Heart right ventricle (tissue), 16 donors: ENCODE results near the gene MT1G. TPM values are rescaled to one million over a fixed set of nuclear protein-coding genes. Genes with fewer than 3 reads are reported as not detected.
A peak's percentile ranks its signal among the peaks of the same experiment; 100 is the strongest.

Source experiments
- ATAC-seq, 8 donors: fragments of 200-7000 bp; cut with Tn5 transposase; one replicate each; pipeline ENCODE4 v1.9.1; 2020; ENCODE audit warnings: mild to moderate bottlenecking in 8 of 8, moderate library complexity in 8 of 8, moderate number of reproducible peaks in 1 of 8
- DNase-seq, 2 donors: peaks; one replicate each; pipeline ENCODE4 v3.0.0-alpha.2; 2020
- H3K27ac ChIP-seq, 10 donors: fragments of 200-600 bp; sonication (generic) in 2 of 10; one replicate each; pipeline versions ENCODE4 v1.5.0 to v1.8.0; 2020 to 2022; ENCODE audit warnings: mild to moderate bottlenecking in 3 of 10
- H3K27me3 ChIP-seq, 7 donors: fragments of 200-600 bp; one replicate each; pipeline ENCODE4 v1.8.0; 2021 to 2022; ENCODE audit warnings: mild to moderate bottlenecking in 2 of 7
- H3K36me3 ChIP-seq, 9 donors: fragments of 200-600 bp; sonication (generic) in 1 of 9; one replicate each; pipeline versions ENCODE4 v1.5.0 to v1.8.0; 2020 to 2022; ENCODE audit warnings: mild to moderate bottlenecking in 2 of 9
- H3K4me1 ChIP-seq, 9 donors: fragments of 200-600 bp; sonication (generic) in 1 of 9; one replicate each; pipeline versions ENCODE4 v1.5.0 to v1.8.0; 2020 to 2022; ENCODE audit warnings: mild to moderate bottlenecking in 4 of 9
- H3K4me3 ChIP-seq, 10 donors: fragments of 200-600 bp; sonication (generic) in 2 of 10; one replicate each; pipeline versions ENCODE4 v1.5.0 to v1.8.0; 2020 to 2022; ENCODE audit warnings: mild to moderate bottlenecking in 7 of 10, moderate library complexity in 2 of 10
- H3K9me3 ChIP-seq, 11 donors: fragments of 200-600 bp in 10 of 11; sonication (generic) in 2 of 11; one replicate each; pipeline versions ENCODE4 v1.5.0 to v1.8.0; 2013 to 2022; ENCODE audit warnings: mild to moderate bottlenecking in 2 of 11, control low read depth in 1 of 11, moderate library complexity in 1 of 11
- CTCF ChIP-seq, 9 donors: fragments of 200-600 bp; sonication (generic) in 2 of 9; IDR thresholded peaks; one replicate each; pipeline versions ENCODE4 v1.5.0 to v1.8.0; 2021 to 2022; ENCODE audit warnings: antibody characterized with exemption in 9 of 9, mild to moderate bottlenecking in 5 of 9, moderate library complexity in 1 of 9
- WGBS, 2 donors: extraction: QIAGEN DNeasy Blood & Tissue Kit; methylation state at CpG; one replicate each; pipeline ENCODE4 v1.1.7; 2013; ENCODE audit warnings: inconsistent platforms in 1 of 2; 5-methylcytosine and 5-hydroxymethylcytosine counted together
- intact Hi-C, 10 donors: fragments of 100-400 bp; cut with DNase I; formaldehyde crosslinking; loops; one replicate each; pipeline versions ENCODE4 v1.11.1 to v1.14.2; 2022
- polyA plus RNA-seq, 2 donors: library from polyadenylated mRNA; stranded (reverse); fragments of 200-250 nt; gene quantifications; one replicate each; pipeline ENCODE4 v1.2.3, GENCODE V29; 2013
- total RNA-seq, 10 donors: library from RNA; stranded (reverse); fragmentation: NEBNext Ultra II Directional in 3 of 10; extraction: Animal tissue kit (Norgen Biotek cat#: 25700) in 3 of 10; gene quantifications; one replicate each; pipeline versions ENCODE4 v1.2.1 to v1.2.4, GENCODE V29; 2021 to 2023
- donor health status: Arrhythmogenic right ventricular cardiomyopathy.
- donor health status: ischemic (EF 13 %, LVEDD 7.1; RV severe dilation, severe dysfunction).
- donor health status: healthy with polysubstance abuse.
- donor health status: DM: no; HTN: yes; CAD: no.
- donor health status: DM: no; HTN: no; CAD: no.
- donor health status: ischemic (EF 25% LVEDD 6.9; RV normal size, moderate dysfunction).
- donor health status: ischemic (EF 25% LVEDD 5.7; RV mildly dilated, moderate dysfunction).
- donor health status: healthy.
- donor health status: DM: yes; HTN: yes; CAD: no.
- donor health status: Ischemic cardiomyopathy.
- donor health status: ischemic (EF 35%, LVEDD 5.7; RV mildly dilated, moderate dysfunction).
- donor health status: nonischemic (EF 11% LVEDD 7.7; RV severe dilation, severe dysfunction).
- donor health status: DM: yes; HTN: yes; CAD: no.
- donor health status: PGD.
- donor health status: ischemic (EF 29% LVEDD 5.4; RV normal size, mild dysfunction).
- donor health status: nonischemic (EF 23%, LVEDD 6.1; RV moderate dilation, normal function).

The MT1G gene
- total and polyA plus RNA-seq, 12 donors: 0.95 to 9.0 (median 2.3) TPM; not detected in 6

- peak in 2 of 8 donors; percentile 1 to 6 for ATAC-seq
- WGBS, 2 donors: 60 to 62% methylated on average over 4 of the region's 4 CpGs
Observed at GRCh38 chr16:56684926-56685590, 17.2 kb upstream of the MT1G start.

GRCh38 chr16:56684256-56684925, 16.5 kb upstream of the MT1G start:
- Histone ChIP-seq H3K27ac (peak overlapping the region in 8 of 10 donors; percentile 1 to 90 (median 46)), H3K9me3 (peaks cover 0 to 17% (median 0%) of the 10 kb centered on the region in 11 donors), H3K27me3 (no peaks in the 10 kb centered on the region), H3K4me1 (peaks cover 0 to 54% (median 28%) of the 10 kb centered on the region in 9 donors), H3K4me3 (no peak overlapping the region), H3K36me3 (no peaks in the 10 kb centered on the region)
- no peak for ATAC-seq
- intact Hi-C loops: loop anchor here in 7 of 10 donors (5.0 kb wide), 4 partner anchors 42 to 82 kb away; partner anchors contain the start of genes MT2A (in 4 of the 7) and MT1E (in 2 of the 7)
- no peak for DNase-seq
- no peak for TF ChIP-seq CTCF (IDR thresholded peaks at IDR 0.05)
- 64 to 87% methylated on average over 4 of the region's 4 CpGs for WGBS, 2 donors

More at GRCh38 chr16:56684926-56685590, 17.2 kb upstream of the MT1G start:
- Histone ChIP-seq H3K27me3 (no peaks in the 10 kb centered on the region), H3K9me3 (peaks cover 0 to 17% (median 0%) of the 10 kb centered on the region in 11 donors), H3K4me3 (no peak overlapping the region), H3K36me3 (no peaks in the 10 kb centered on the region), H3K4me1 (peaks cover 0 to 47% (median 28%) of the 10 kb centered on the region in 9 donors), H3K27ac (peak overlapping the region in 8 of 10 donors; percentile 1 to 90 (median 46))
- intact Hi-C loops: loop anchor here in 7 of 10 donors (5.0 kb wide), 4 partner anchors 43 to 83 kb away; partner anchors contain the start of genes MT2A (in 4 of the 7) and MT1E (in 2 of the 7)
- TF ChIP-seq CTCF (IDR thresholded peaks at IDR 0.05): no peak
- no peak for DNase-seq

GRCh38 chr16:56683424-56684172, 15.7 kb upstream of the MT1G start:
- DNase-seq: no peak
- TF ChIP-seq CTCF (IDR thresholded peaks at IDR 0.05): no peak
- H3K4me1 ChIP-seq: peaks cover 0 to 55% (median 28%) of the 10 kb centered on the region in 9 donors

More at GRCh38 chr16:56683424-56684172, 15.7 kb upstream of the MT1G start:
- H3K4me3 ChIP-seq: peak overlapping the region in 9 of 10 donors; percentile 45 to 71 (median 62)
- intact Hi-C loops: loop anchor here in 8 of 10 donors (2.0 to 5.0 kb wide), 5 partner anchors 41 to 81 kb away; partner anchors contain the start of genes MT2A (in 5 of the 8) and MT1E (in 2 of the 8)
- no peak for ATAC-seq
- H3K27ac ChIP-seq: peak overlapping the region in 4 of 10 donors; percentile 83 to 90 (median 88)
- H3K36me3 ChIP-seq: no peaks in the 10 kb centered on the region
- H3K27me3 ChIP-seq: no peaks in the 10 kb centered on the region
- H3K9me3 ChIP-seq: peaks cover 0 to 13% (median 0%) of the 10 kb centered on the region in 11 donors
- WGBS, 2 donors: 74 to 81% methylated on average over 5 of the region's 5 CpGs
